Spleen (tissue), 7 donors: ENCODE measurements around the gene ZSCAN20.

Source experiments
- CTCF ChIP-seq, 11 experiments: fragments of 200-600 bp in 7 of 11; fragments of 450-650 bp in 4 of 11; sonication (generic) in 4 of 11; IDR thresholded peaks in 8 of 11; conservative IDR thresholded peaks in 3 of 11; 1 replicate in 7 of 11; 2 replicates in 4 of 11; pipeline versions ENCODE4 v1.4.0 to v1.8.0; 2016 to 2021; ENCODE audit warnings: antibody characterized with exemption in 11 of 11, inconsistent platforms in 4 of 11, mild to moderate bottlenecking in 1 of 11
- POLR2AphosphoS5 ChIP-seq, 3 donors: sonication (generic); formaldehyde crosslinking; IDR thresholded peaks; one replicate each; pipeline ENCODE4 v1.5.1; 2017; ENCODE audit warnings: antibody characterized with exemption in 3 of 3
- donor health status: DM: no; HTN: no; CAD: no; lungs with moderate emphysema.
- donor health status: DM: no; HTN: no; CAD: no.
- donor health status: DM: no; HTN: no; CAD: no.

- TF ChIP-seq POLR2AphosphoS5 (IDR thresholded peaks at IDR 0.05) (no peak), CTCF (IDR thresholded peaks at IDR 0.05 in 8 of 11, conservative IDR thresholded peaks at IDR 0.05 in 3 of 11) (no peak)
Measured at GRCh38 chr1:33503506-33503905, 31.1 kb downstream of the ZSCAN20 start.
